Right renal pelvis (tissue), 4 donors: ENCODE measurements around the gene FBLN2. TPM values are rescaled to one million over a fixed set of nuclear protein-coding genes. Genes with fewer than 3 reads are reported as not detected.

ENCODE experiments used
- DNase-seq, 4 donors: peaks; one replicate each; pipeline ENCODE4 v3.0.0-alpha.2; 2013; ENCODE audit warnings: low read depth in 4 of 4, low spot score in 3 of 4, missing footprints in 1 of 4
- polyA plus RNA-seq, 4 donors: library from polyadenylated mRNA; unstranded; fragments of 120-200 nt; gene quantifications; one replicate each; pipeline ENCODE4 v1.2.1, GENCODE V29; 2013; ENCODE audit not compliant: insufficient read length in 4 of 4

Gene FBLN2
- polyA plus RNA-seq, 4 donors = 24.6 to 47.3 (median 28.5) TPM

GRCh38 chr3:13617097-13617738 lies 68.3 kb downstream of the FBLN2 start:
- DNase-seq = no peak

- DNase-seq = no peak
These were observed 69.1 kb downstream of the FBLN2 start for GRCh38 chr3:13617981-13618380.

GRCh38 chr3:13618836-13619235 lies 69.9 kb downstream of the FBLN2 start:
- DNase-seq = no peak

- DNase-seq = no peak
These were observed 70.8 kb downstream of the FBLN2 start for GRCh38 chr3:13619661-13620230.

- no peak for DNase-seq
These were observed 71.4 kb downstream of the FBLN2 start for GRCh38 chr3:13620281-13620680.

GRCh38 chr3:13620776-13621365 lies 71.9 kb downstream of the FBLN2 start:
- DNase-seq = no peak

GRCh38 chr3:13621381-13622221 lies 72.7 kb downstream of the FBLN2 start:
- no peak for DNase-seq

GRCh38 chr3:13622356-13622755 lies 73.4 kb downstream of the FBLN2 start:
- DNase-seq = no peak

GRCh38 chr3:13623101-13623654 lies 74.3 kb downstream of the FBLN2 start:
- DNase-seq = no peak

- no peak for DNase-seq
These were observed 75.1 kb downstream of the FBLN2 start for GRCh38 chr3:13624021-13624420.

- DNase-seq = no peak
These were observed 75.8 kb downstream of the FBLN2 start for GRCh38 chr3:13624671-13625125.

- DNase-seq = no peak
These were observed 77.5 kb downstream of the FBLN2 start for GRCh38 chr3:13626396-13626795.

GRCh38 chr3:13626915-13627460 lies 78.1 kb downstream of the FBLN2 start:
- DNase-seq = no peak

GRCh38 chr3:13627681-13628080 lies 78.8 kb downstream of the FBLN2 start:
- no peak for DNase-seq

GRCh38 chr3:13628432-13628831 lies 79.5 kb downstream of the FBLN2 start:
- DNase-seq = no peak

- DNase-seq = no peak
These were observed 80.1 kb downstream of the FBLN2 start for GRCh38 chr3:13628841-13629551.

- DNase-seq = no peak
These were observed 80.7 kb downstream of the FBLN2 start for GRCh38 chr3:13629644-13630043.

- DNase-seq = no peak
These were observed 82.3 kb downstream of the FBLN2 start for GRCh38 chr3:13631256-13631655.

- DNase-seq = no peak
These were observed 84.3 kb downstream of the FBLN2 start for GRCh38 chr3:13633176-13633575.

- DNase-seq = no peak
These were observed 85.2 kb downstream of the FBLN2 start for GRCh38 chr3:13634151-13634550.
